ENCODE data around the gene PGM2. TPM values are rescaled to one million over a fixed set of nuclear protein-coding genes. Genes with fewer than 3 reads are reported as not detected.

The PGM2 gene
- polyA plus RNA-seq, 3 donors from 2014 or later: 26.6 to 31.0 (median 30.1) TPM

- Mint-ChIP-seq H3K36me3 (peaks cover 0 to 8% (median 0%) of the 10 kb centered on the region in 3 donors), H3K27ac (no peak overlapping the region), H3K27me3 (ENCODE audit: low read depth in 3 of 3) (peaks cover 1 to 6% (median 5%) of the 10 kb centered on the region in 3 donors), H3K9me3 (no peaks in the 10 kb centered on the region), H3K4me1 (no peaks in the 10 kb centered on the region), H3K4me3 (no peak overlapping the region)
- no peak for DNase-seq
Observed at GRCh38 chr4:37882665-37883296, 56.3 kb downstream of the PGM2 start.

GRCh38 chr4:37884855-37885487 lies 58.5 kb downstream of the PGM2 start:
- Mint-ChIP-seq H3K4me3 (peak overlapping the region in 1 of 5 donors; percentile 23), H3K27ac (no peak overlapping the region), H3K4me1 (no peaks in the 10 kb centered on the region), H3K36me3 (peaks cover 0 to 5% (median 0%) of the 10 kb centered on the region in 3 donors), H3K9me3 (no peaks in the 10 kb centered on the region), H3K27me3 (ENCODE audit: low read depth in 3 of 3) (peaks cover 1 to 7% (median 6%) of the 10 kb centered on the region in 3 donors)
- no peak for DNase-seq

GRCh38 chr4:37885496-37885895 lies 59.0 kb downstream of the PGM2 start:
- H3K4me1 Mint-ChIP-seq: no peaks in the 10 kb centered on the region
- H3K9me3 Mint-ChIP-seq: no peaks in the 10 kb centered on the region
- H3K27me3 Mint-ChIP-seq (ENCODE audit: low read depth in 3 of 3): peaks cover 1 to 7% (median 6%) of the 10 kb centered on the region in 3 donors
- no peak overlapping the region for H3K4me3 Mint-ChIP-seq
- H3K27ac Mint-ChIP-seq: no peak overlapping the region
- no peak for DNase-seq
- peaks cover 0 to 5% (median 0%) of the 10 kb centered on the region in 3 donors for H3K36me3 Mint-ChIP-seq

GRCh38 chr4:37889849-37890800 lies 63.6 kb downstream of the PGM2 start:
- peak; percentile 25 to 41 (median 33) for DNase-seq
- Mint-ChIP-seq H3K4me1 (peaks cover 23 to 25% of the 10 kb centered on the region in 2 donors), H3K27me3 (ENCODE audit: low read depth in 3 of 3) (peaks cover 1 to 8% (median 3%) of the 10 kb centered on the region in 3 donors), H3K36me3 (no peaks in the 10 kb centered on the region), H3K9me3 (no peaks in the 10 kb centered on the region), H3K27ac (peak overlapping the region in 3 of 6 donors; percentile 4 to 62 (median 40)), H3K4me3 (peak overlapping the region; percentile 45 to 94 (median 70))

GRCh38 chr4:37890801-37891259 lies 64.3 kb downstream of the PGM2 start, which contains the start of gene TBC1D1:
Gene TBC1D1 (plus strand): TSS chr4:37891084. CDS start chr4:37902096, 11,012 bp downstream.
- peaks cover 3 to 8% (median 3%) of the 10 kb centered on the region in 3 donors for H3K27me3 Mint-ChIP-seq (ENCODE audit: low read depth in 3 of 3)

GRCh38 chr4:37891260-37892159 lies 65.0 kb downstream of the PGM2 start:
- Mint-ChIP-seq H3K27ac (peak overlapping the region; percentile 84 to 93 (median 88)), H3K27me3 (ENCODE audit: low read depth in 3 of 3) (peaks cover 0 to 8% (median 1%) of the 10 kb centered on the region in 3 donors), H3K36me3 (no peaks in the 10 kb centered on the region), H3K9me3 (no peaks in the 10 kb centered on the region), H3K4me1 (peaks cover 25 to 26% of the 10 kb centered on the region in 2 donors), H3K4me3 (peak overlapping the region; percentile 92 to 98 (median 95))
- DNase-seq: peak; percentile 67 to 72 (median 70)

More at GRCh38 chr4:37890801-37891259, 64.3 kb downstream of the PGM2 start, which contains the start of gene TBC1D1:
- no peaks in the 10 kb centered on the region for H3K36me3 Mint-ChIP-seq
- peak within 1 kb of the TSS; percentile 84 to 93 (median 88) for H3K27ac Mint-ChIP-seq
- peaks cover 25% of the 10 kb centered on the region in 2 donors for H3K4me1 Mint-ChIP-seq
- DNase-seq: no peak
- H3K4me3 Mint-ChIP-seq: peak within 1 kb of the TSS; percentile 92 to 98 (median 95)
- H3K9me3 Mint-ChIP-seq: no peaks in the 10 kb centered on the region

- H3K27ac Mint-ChIP-seq: peak overlapping the region; percentile 79 to 93 (median 87)
- H3K9me3 Mint-ChIP-seq: no peaks in the 10 kb centered on the region
- H3K4me1 Mint-ChIP-seq: peaks cover 26 to 37% of the 10 kb centered on the region in 2 donors
- DNase-seq: peak; percentile 19 to 30 (median 22)
- peak overlapping the region; percentile 92 to 98 (median 95) for H3K4me3 Mint-ChIP-seq
- H3K36me3 Mint-ChIP-seq: no peaks in the 10 kb centered on the region
- peaks cover 0 to 5% (median 1%) of the 10 kb centered on the region in 3 donors for H3K27me3 Mint-ChIP-seq (ENCODE audit: low read depth in 3 of 3)
Observed at GRCh38 chr4:37892641-37893040, 66.2 kb downstream of the PGM2 start.

- peaks cover 0 to 3% (median 1%) of the 10 kb centered on the region in 3 donors for H3K27me3 Mint-ChIP-seq (ENCODE audit: low read depth in 3 of 3)
- no peaks in the 10 kb centered on the region for H3K36me3 Mint-ChIP-seq
- peak overlapping the region; percentile 79 to 93 (median 87) for H3K27ac Mint-ChIP-seq
- no peak for DNase-seq
- H3K4me1 Mint-ChIP-seq: peaks cover 26 to 38% of the 10 kb centered on the region in 2 donors
- peak overlapping the region; percentile 44 to 98 (median 95) for H3K4me3 Mint-ChIP-seq
- no peaks in the 10 kb centered on the region for H3K9me3 Mint-ChIP-seq
Observed at GRCh38 chr4:37893164-37893563, 66.7 kb downstream of the PGM2 start.

GRCh38 chr4:37895271-37895670 lies 68.8 kb downstream of the PGM2 start:
- Mint-ChIP-seq H3K9me3 (no peaks in the 10 kb centered on the region), H3K36me3 (peaks cover 0 to 4% (median under 1%) of the 10 kb centered on the region in 3 donors), H3K4me3 (no peak overlapping the region), H3K27ac (no peak overlapping the region), H3K4me1 (peaks cover 29 to 47% of the 10 kb centered on the region in 2 donors), H3K27me3 (ENCODE audit: low read depth in 3 of 3) (peaks cover 0 to 3% (median 1%) of the 10 kb centered on the region in 3 donors)
- no peak for DNase-seq

GRCh38 chr4:37896206-37896860 lies 69.8 kb downstream of the PGM2 start:
- no peak overlapping the region for H3K27ac Mint-ChIP-seq
- no peak for DNase-seq

GRCh38 chr4:37902212-37902611 lies 75.7 kb downstream of the PGM2 start:
- Mint-ChIP-seq H3K4me1 (peaks cover 23 to 53% of the 10 kb centered on the region in 2 donors), H3K27ac (peak overlapping the region in 1 of 6 donors; percentile 55), H3K36me3 (peaks cover 7 to 20% (median 10%) of the 10 kb centered on the region in 3 donors), H3K4me3 (no peak overlapping the region), H3K9me3 (no peaks in the 10 kb centered on the region), H3K27me3 (ENCODE audit: low read depth in 3 of 3) (peaks cover 0 to 2% (median 0%) of the 10 kb centered on the region in 3 donors)
- no peak for DNase-seq

More at GRCh38 chr4:37896206-37896860, 69.8 kb downstream of the PGM2 start:
- H3K4me1 Mint-ChIP-seq: peaks cover 33 to 49% of the 10 kb centered on the region in 2 donors
- peaks cover 0 to 4% (median 3%) of the 10 kb centered on the region in 3 donors for H3K36me3 Mint-ChIP-seq
- H3K4me3 Mint-ChIP-seq: no peak overlapping the region
- H3K9me3 Mint-ChIP-seq: no peaks in the 10 kb centered on the region
- peaks cover 0 to 3% (median 1%) of the 10 kb centered on the region in 3 donors for H3K27me3 Mint-ChIP-seq (ENCODE audit: low read depth in 3 of 3)
